ENCODE measurements around the gene MRPL34.

The MRPL34 gene

DNA sequence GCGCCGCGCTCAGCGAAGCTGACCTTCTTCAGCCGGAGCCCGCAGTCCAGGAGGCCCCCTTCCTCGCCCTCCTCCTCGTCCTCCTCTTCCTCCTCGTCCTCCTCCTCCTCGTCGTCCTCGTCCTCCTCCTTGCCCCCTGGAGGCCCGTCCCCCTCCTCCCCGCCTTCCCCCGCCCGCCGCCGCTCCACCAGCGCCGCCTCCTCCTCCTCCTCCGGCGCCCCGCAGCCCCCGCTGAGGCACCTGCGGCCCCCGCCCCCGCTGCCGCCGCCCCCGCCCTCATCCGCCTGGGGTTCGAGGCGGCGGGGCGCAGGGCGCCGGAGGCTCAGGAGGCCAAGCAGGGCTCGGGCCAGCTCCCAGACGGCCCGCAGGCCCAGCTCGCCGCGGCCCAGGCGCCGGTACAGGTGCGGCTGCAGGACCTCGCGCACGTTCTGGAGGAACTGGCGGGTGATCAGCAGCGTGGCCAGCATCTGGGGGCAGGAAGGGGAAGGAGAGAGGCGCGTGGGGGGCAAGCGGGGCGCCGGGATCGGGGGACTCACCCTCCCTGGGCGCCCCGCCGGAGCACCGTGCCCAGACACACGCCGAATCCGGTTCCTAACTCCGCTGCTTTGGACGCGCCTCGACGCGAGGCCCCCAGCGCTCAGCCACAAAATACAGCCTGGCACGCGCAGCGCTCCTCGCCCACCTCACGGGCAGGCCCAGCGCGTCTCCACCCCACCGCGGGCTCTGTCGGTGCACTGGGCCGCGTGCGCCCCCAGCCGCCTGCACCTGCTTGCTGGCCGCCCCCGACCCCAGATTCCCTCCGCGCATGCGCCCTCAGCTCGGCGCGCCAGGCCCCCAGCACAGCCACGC is 23.1 kb downstream of the MRPL34 start:
- DNase-seq (ENCODE audit: low read depth), result no peak

DNA sequence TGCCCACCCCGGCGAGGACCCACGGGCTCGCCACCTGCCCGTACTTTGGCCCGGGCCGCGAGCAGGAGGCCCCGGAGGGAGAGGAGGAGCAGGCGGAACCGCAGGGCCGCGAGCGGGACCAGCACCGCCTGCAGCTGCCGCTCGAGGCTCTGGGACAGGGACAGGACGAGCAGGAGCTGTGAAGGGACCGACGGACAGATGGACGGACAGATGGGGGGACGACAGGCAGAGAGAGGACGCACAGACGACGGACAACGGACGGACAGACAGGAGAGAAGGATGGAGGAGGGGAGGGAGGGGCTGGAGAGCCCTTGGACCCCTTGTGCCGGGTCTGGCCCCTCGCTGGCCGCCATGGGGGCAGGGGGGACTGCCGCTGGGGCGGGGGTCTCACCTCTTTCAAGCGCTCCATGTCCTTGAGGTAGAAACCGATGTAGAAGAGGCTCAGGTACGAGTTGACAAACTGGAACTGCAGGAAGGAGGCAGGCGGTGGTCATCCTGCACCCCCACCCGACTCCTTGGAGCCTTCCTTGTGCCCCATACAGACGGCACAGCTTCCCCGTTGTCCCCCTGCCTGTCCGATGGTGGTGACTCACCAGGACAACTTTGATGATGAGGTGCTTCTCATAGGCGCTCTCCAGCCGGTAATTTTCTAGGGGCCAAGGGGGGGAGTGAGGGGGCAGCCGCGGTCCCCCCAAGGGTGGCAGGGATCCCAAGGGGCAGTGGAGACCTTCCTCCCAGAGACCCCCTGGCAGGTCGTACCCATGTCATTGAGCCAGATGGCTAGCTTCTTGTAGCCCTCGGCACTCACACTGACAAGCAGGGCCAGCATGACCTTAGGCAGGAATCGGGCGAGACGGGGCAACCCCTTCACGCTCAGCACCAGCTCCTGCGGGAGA is 23.9 kb downstream of the MRPL34 start:
- no peak for DNase-seq (ENCODE audit: low read depth)

- no peak for DNase-seq (ENCODE audit: low read depth)
Measured at GRCh38 chr19:17330262-17331044, 24.8 kb downstream of the MRPL34 start.

DNA sequence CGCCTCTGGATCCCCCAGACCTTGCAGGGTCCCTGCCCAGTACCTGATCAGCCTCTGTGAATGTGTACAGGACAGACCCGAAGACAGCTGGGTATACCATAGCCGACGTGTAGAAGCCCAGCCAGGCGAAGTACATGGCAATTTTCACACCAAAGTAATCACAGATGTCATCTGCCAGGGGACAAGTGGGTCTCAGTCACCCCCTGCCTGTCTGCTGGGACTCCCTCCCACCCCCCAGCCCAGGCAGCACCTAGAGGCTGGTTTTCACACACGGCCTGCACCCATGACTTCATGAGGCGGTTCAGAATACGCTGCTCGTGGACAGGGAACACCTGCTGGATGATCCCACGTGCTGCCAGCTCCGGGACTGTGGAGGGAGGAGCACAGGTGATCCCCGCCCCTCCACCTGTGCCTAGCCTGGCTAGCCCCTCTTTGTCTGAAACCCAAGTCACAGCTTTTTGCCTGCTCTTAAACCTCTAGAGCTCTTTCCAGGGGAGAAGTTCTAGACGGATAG is 25.4 kb downstream of the MRPL34 start:
- DNase-seq (ENCODE audit: low read depth), result no peak

GRCh38 chr19:17332360-17332676 is 26.6 kb downstream of the MRPL34 start:
- DNase-seq (ENCODE audit: low read depth), result no peak

GRCh38 chr19:17332677-17333581 is 27.3 kb downstream of the MRPL34 start:
- no peak for DNase-seq (ENCODE audit: low read depth)

- peak; percentile 62 for DNase-seq (ENCODE audit: low read depth)
Measured at GRCh38 chr19:17333611-17334413, 28.1 kb downstream of the MRPL34 start.

GRCh38 chr19:17334414-17335409 is 29.0 kb downstream of the MRPL34 start, which contains the start of gene ANO8:
Gene ANO8 (minus strand): TSS chr19:17334855. CDS start chr19:17334670, 185 bp downstream.
- peak; percentile 90 for DNase-seq (ENCODE audit: low read depth)

DNA sequence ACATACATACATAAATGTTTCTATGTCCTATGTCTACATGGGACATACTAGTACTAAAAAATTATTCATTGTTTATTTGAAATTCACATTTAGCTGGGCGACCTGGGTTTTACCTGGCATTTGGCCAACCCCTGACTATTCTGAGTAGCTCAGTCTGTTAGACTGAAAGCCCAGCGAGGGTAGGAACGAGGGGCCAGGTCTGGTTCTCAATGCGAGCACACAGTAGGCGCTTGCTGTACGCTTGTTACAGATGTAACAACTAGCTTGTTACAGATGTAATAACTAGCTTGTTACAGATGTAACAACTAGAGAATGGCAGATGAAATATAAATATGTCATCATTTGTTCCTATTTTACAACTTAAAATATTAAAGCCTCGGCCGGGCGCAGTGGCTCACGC is 29.9 kb downstream of the MRPL34 start:
- no peak for DNase-seq (ENCODE audit: low read depth)

GRCh38 chr19:17336872-17337674 is 31.4 kb downstream of the MRPL34 start, which contains the start of gene GTPBP3:
Gene GTPBP3 (plus strand): TSS chr19:17337553. CDS start chr19:17337612, 59 bp downstream.
- DNase-seq (ENCODE audit: low read depth), result peak; percentile 96

DNA sequence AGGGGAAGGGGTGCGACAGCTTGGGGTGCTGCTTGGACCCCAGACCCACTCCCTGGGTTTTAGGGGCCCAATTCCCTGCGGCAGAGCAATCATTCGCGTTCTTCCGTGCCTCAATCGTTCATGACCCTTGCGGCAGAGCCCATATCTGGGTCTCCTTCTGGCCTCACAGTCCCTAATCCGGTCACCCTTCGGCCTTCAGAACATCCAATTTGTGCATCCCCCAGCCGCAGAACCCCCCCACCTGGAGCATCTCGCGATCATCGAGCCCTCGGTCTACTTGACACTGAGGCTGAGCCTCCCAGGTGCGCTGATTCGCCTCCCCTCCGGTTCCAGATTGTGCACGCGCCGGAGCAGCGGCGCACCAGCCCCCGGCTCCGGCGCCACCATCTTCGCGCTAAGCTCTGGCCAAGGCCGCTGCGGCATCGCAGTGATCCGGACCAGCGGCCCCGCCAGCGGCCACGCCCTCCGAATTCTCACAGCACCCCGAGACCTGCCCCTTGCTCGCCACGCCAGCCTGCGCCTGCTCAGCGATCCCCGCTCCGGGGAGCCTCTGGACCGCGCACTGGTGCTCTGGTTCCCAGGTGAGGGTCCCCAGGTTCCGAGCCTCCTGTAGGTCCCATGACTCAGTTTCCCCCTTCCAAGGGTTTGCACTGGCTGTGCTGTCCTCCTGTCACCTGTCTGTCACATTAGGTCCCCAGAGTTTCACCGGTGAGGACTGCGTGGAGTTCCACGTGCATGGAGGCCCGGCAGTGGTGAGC is 32.2 kb downstream of the MRPL34 start:
- no peak for DNase-seq (ENCODE audit: low read depth)

- DNase-seq (ENCODE audit: low read depth), result no peak
Measured at GRCh38 chr19:17338433-17339078, 32.9 kb downstream of the MRPL34 start.

GRCh38 chr19:17339088-17339741 is 33.5 kb downstream of the MRPL34 start:
- DNase-seq (ENCODE audit: low read depth), result no peak

DNA sequence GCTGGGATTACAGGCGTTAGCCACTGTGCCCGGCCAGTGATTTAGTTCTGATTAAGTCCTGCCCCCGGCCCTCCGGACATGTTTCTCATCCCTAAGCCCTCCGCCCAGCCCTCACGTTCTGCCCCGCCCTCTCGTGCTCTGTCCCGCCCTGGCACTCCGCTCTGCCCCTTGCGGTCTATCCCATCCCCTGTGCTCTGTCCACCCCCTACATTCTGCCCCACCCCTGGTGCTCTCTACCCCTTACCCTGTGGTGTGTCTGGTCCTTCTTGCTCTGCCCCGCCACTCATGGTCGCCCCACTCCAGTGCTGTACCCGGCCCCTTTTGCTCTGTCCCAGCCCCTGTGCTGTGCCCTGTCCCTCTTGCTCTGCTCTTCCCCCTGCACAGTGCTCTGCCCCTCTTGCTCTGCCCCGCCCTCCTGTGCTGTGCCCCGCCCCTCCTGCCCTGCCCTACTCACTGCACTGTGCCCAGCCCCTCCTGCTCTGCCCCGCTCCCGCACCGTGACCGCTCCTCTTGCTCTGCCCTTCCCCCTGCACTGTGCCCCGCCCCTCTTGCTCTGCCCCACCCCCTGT is 34.7 kb downstream of the MRPL34 start:
- no peak for DNase-seq (ENCODE audit: low read depth)

GRCh38 chr19:17340871-17341357 is 35.2 kb downstream of the MRPL34 start:
- no peak for DNase-seq (ENCODE audit: low read depth)

Measured in activated gamma-delta T cell treated with anti-CD3 and anti-CD28 coated beads, Interleukin-2, amount 50 U/mL, for 16 hours (primary cell).